SH-SY5Y (cell line): ENCODE measurements around the gene PIEZO2.

Experiments
- GATA2 ChIP-seq: IDR thresholded peaks from 2 replicates; pipeline ENCODE4 v1.6.1; 2011; ENCODE audit warnings: mild to moderate bottlenecking, low read depth, low read length
- GATA3 ChIP-seq: IDR thresholded peaks from 2 replicates; pipeline ENCODE4 v1.6.1; 2011; ENCODE audit warnings: low read depth, mild to moderate bottlenecking, low read length, moderate library complexity

DNA sequence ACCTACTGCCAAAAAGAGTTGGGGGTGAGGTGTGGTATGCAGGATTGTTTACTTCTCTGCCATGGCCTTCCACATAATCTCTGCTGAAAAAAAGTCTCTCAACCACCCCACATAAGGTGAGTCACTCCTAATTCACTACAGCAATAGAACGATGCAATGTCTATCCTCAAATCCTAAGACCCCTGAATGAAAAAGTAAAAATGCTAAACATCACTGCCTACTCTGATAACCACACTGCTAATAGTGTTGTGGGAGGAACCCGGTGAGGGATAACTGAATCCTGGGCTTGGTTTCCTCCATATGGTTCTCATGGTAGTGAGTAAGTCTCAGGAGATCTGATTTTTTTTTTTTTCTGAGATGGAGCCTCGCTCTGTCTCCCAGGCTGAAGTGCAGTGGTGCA is 252.5 kb downstream of the PIEZO2 start:
- no peak for TF ChIP-seq GATA2
- TF ChIP-seq GATA3 = no peak
